Breast epithelium (tissue), 4 donors: ENCODE measurements around the gene AK9. TPM values are rescaled to one million over a fixed set of nuclear protein-coding genes. Genes with fewer than 3 reads are reported as not detected.
"Not testable (repeated sequence)": the region's sequence is repeated elsewhere in the genome, so short reads cannot be mapped to it uniquely, and the experiment has no call there.

Experiments used
- DNase-seq, 2 donors: peaks; one replicate each; pipeline ENCODE4 v3.0.0-alpha.2; 2019; ENCODE audit warnings: low spot score in 2 of 2
- H3K27ac ChIP-seq, 2 donors: fragments of 200-600 bp; sonication (generic) in 1 of 2; one replicate each; pipeline ENCODE4 v1.5.1; 2016 to 2019; ENCODE audit warnings: mild to moderate bottlenecking in 1 of 2
- H3K27me3 ChIP-seq, 2 donors: fragments of 200-600 bp; sonication (generic) in 1 of 2; one replicate each; pipeline versions ENCODE4 v1.5.1 to v1.6.0; 2017 to 2019; ENCODE audit warnings: control low read depth in 1 of 2, mild to moderate bottlenecking in 1 of 2
- H3K36me3 ChIP-seq: fragments of 200-600 bp; one replicate; pipeline ENCODE4 v1.5.1; 2019
- H3K4me1 ChIP-seq, 2 donors: fragments of 200-600 bp; sonication (generic); one replicate each; pipeline ENCODE4 v1.5.1; 2016 to 2019; ENCODE audit warnings: control low read depth in 1 of 2
- H3K4me3 ChIP-seq, 3 donors: fragments of 200-600 bp; sonication (generic); 1 replicate in 2 of 3; 2 replicates in 1 of 3; pipeline ENCODE4 v1.5.1; 2016 to 2019; ENCODE audit warnings: mild to moderate bottlenecking in 3 of 3, moderate library complexity in 2 of 3
- H3K9me3 ChIP-seq, 2 donors: fragments of 200-600 bp; sonication (generic) in 1 of 2; one replicate each; pipeline ENCODE4 v1.5.1; 2016 to 2019; ENCODE audit warnings: control low read depth in 1 of 2
- POLR2A ChIP-seq: fragments of 450-650 bp; IDR thresholded peaks from one replicate; pipeline ENCODE4 v1.6.1; 2016; ENCODE audit warnings: antibody characterized with exemption, mild to moderate bottlenecking, moderate library complexity
- POLR2AphosphoS5 ChIP-seq, 3 donors: sonication (generic); formaldehyde crosslinking; IDR thresholded peaks; one replicate each; pipeline ENCODE4 v1.6.1; 2017; ENCODE audit warnings: antibody characterized with exemption in 3 of 3
- intact Hi-C: fragments of 100-400 bp; cut with DNase I; formaldehyde crosslinking; loops from one replicate; pipeline ENCODE4 v1.15.1; 2023; ENCODE audit warnings: low total_unique reads
- total RNA-seq, 3 donors: library from RNA; depleted of rRNA; stranded (reverse); fragments of >200 nt; gene quantifications; one replicate each; pipeline ENCODE4 v1.1.0, GENCODE V29; 2016
- TF ChIP-seq, protein P1 (sequence below), 3 donors: fragments of 450-650 bp; IDR thresholded peaks; one replicate each; pipeline ENCODE4 v1.5.1; 2016 to 2017; ENCODE audit warnings: antibody characterized with exemption in 3 of 3, mild to moderate bottlenecking in 3 of 3, moderate library complexity in 3 of 3

AK9 gene
- total RNA-seq, 3 donors from 2014 or later: 8.8 to 23.9 (median 20.0) TPM

GRCh38 chr6:109466212-109466923 lies 224.6 kb downstream of the AK9 start:
- H3K27ac ChIP-seq: no peak overlapping the region
- intact Hi-C loops: no loop called here
- H3K4me3 ChIP-seq: no peak overlapping the region
- TF ChIP-seq, protein P1, sequence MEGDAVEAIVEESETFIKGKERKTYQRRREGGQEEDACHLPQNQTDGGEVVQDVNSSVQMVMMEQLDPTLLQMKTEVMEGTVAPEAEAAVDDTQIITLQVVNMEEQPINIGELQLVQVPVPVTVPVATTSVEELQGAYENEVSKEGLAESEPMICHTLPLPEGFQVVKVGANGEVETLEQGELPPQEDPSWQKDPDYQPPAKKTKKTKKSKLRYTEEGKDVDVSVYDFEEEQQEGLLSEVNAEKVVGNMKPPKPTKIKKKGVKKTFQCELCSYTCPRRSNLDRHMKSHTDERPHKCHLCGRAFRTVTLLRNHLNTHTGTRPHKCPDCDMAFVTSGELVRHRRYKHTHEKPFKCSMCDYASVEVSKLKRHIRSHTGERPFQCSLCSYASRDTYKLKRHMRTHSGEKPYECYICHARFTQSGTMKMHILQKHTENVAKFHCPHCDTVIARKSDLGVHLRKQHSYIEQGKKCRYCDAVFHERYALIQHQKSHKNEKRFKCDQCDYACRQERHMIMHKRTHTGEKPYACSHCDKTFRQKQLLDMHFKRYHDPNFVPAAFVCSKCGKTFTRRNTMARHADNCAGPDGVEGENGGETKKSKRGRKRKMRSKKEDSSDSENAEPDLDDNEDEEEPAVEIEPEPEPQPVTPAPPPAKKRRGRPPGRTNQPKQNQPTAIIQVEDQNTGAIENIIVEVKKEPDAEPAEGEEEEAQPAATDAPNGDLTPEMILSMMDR (IDR thresholded peaks at IDR 0.05): no peak
- TF ChIP-seq POLR2AphosphoS5 (IDR thresholded peaks at IDR 0.05): no peak
- no peak for TF ChIP-seq POLR2A
- no peaks in the 10 kb centered on the region for H3K4me1 ChIP-seq
- no peak for DNase-seq
- H3K27me3 ChIP-seq: no peaks in the 10 kb centered on the region
- H3K9me3 ChIP-seq: no peaks in the 10 kb centered on the region
- no peaks in the 10 kb centered on the region for H3K36me3 ChIP-seq

DNA sequence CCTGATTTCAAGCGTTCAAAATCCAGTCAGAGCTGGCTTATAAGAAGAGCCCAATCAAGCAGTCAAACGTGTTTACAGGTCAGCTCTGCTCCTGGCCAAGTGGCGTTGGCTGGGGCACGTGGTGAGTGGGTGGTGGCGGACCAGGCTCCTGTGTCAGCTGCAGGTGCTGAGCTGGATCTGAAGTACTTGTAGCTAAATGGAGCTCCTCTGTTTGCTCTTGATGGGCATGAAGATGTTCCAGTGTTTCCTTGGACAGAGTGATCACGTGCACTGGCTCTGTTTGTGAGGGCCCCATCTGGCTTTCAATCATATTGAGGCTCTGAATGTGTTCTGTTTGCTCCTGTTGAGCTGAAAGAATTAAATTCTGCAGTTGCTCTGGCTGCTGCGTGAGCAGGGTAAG lies 225.2 kb downstream of the AK9 start:
- H3K9me3 ChIP-seq: no peaks in the 10 kb centered on the region
- TF ChIP-seq POLR2AphosphoS5 (IDR thresholded peaks at IDR 0.05) (no peak), POLR2A (no peak)
- TF ChIP-seq, protein P1 (IDR thresholded peaks at IDR 0.05): no peak
- H3K36me3 ChIP-seq: no peaks in the 10 kb centered on the region
- peak in 1 of 2 donors; percentile 72 for DNase-seq
- no peak overlapping the region for H3K27ac ChIP-seq
- intact Hi-C loops: no loop called here
- no peaks in the 10 kb centered on the region for H3K27me3 ChIP-seq
- no peak overlapping the region for H3K4me3 ChIP-seq
- H3K4me1 ChIP-seq: no peaks in the 10 kb centered on the region

DNA sequence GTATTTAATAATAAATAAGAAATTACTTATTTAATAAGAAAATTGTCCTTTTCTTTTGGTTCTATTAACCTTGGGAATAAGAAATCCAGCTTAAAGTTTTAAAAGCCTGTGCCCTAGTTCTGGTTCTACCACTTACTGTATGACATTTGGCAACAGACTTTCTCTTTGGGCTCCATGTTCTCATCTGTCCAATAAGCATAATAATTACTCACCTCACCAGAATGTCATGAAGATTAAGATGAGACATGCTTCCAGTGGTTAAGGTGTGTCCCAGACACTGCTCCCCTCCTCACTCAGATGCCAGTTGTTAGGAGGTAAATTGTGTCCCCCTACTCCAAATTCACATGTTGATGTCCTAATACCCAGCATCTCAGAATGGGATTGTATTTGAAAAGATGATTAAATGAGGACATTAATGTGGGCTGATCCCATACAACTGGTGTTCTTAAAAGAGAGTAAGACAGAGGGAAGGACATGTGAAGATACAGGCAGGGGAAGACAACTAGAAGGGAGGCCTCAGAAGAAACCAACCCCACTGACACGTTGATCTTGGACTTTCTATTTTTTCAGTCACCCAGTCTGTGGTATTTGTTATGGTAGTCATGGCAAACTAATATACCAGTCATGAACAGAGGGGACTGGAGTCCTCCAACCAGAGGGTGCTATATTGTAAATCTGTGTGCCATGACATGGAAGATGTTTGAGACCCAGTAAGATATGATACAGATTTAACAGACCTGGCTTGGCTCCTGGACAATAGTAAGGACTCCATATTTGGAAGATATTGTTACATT lies 229.1 kb downstream of the AK9 start:
- Histone ChIP-seq H3K27me3 (no peaks in the 10 kb centered on the region), H3K36me3 (no peaks in the 10 kb centered on the region), H3K4me1 (no peaks in the 10 kb centered on the region), H3K4me3 (no peak overlapping the region), H3K9me3 (no peaks in the 10 kb centered on the region), H3K27ac (no peak overlapping the region)
- TF ChIP-seq, protein P1 (IDR thresholded peaks at IDR 0.05): no peak
- TF ChIP-seq POLR2A (no peak), POLR2AphosphoS5 (IDR thresholded peaks at IDR 0.05) (no peak)
- no peak for DNase-seq
- intact Hi-C loops: no loop called here

DNA sequence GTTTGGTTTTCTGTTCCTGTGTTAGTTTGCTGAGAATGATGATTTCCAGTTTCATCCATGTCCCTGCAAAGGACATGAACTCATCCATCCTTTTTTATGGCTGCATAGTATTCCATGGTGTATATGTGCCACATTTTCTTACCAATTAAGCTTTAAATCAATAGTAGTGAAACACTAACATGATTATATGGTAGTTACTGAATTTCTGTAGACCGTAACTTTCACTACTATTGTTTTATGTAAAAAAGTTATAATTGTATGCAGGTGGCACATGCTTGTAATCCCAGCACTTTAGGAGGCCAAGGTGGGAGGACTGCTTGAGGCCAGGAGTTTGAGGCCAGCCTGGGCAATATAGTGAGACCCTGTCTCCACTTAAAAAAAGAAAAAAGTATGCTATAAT lies 229.8 kb downstream of the AK9 start:
- H3K36me3 ChIP-seq, H3K9me3 ChIP-seq, intact Hi-C loops, H3K4me1 ChIP-seq, H3K27me3 ChIP-seq, H3K27ac ChIP-seq, H3K4me3 ChIP-seq, DNase-seq: not testable (repeated sequence)

GRCh38 chr6:109460161-109460829 lies 230.7 kb downstream of the AK9 start:
- no peaks in the 10 kb centered on the region for H3K9me3 ChIP-seq
- DNase-seq: no peak
- H3K27me3 ChIP-seq: no peaks in the 10 kb centered on the region
- TF ChIP-seq POLR2AphosphoS5 (IDR thresholded peaks at IDR 0.05) (no peak), POLR2A (no peak)
- TF ChIP-seq, protein P1 (IDR thresholded peaks at IDR 0.05): no peak
- no peak overlapping the region for H3K27ac ChIP-seq
- intact Hi-C loops: no loop called here
- H3K4me3 ChIP-seq: no peak overlapping the region
- H3K4me1 ChIP-seq: no peaks in the 10 kb centered on the region
- no peaks in the 10 kb centered on the region for H3K36me3 ChIP-seq
